GM12864 (cell line): Measurements from ENCODE around the gene ARF5.

Source experiments
- DNase-seq: peaks from one replicate; pipeline ENCODE4 v3.0.0-alpha.2; 2011; ENCODE audit warnings: low read depth
- H3K4me3 ChIP-seq: 2 replicates; pipeline ENCODE4 v1.5.1; 2011; ENCODE audit warnings: mild to moderate bottlenecking, low read depth, low read length, control low read depth
- TF ChIP-seq, protein P1 (sequence below): IDR thresholded peaks from 2 replicates; pipeline ENCODE4 v1.5.1; 2011; ENCODE audit warnings: low read depth, mild to moderate bottlenecking, moderate library complexity, low read length, control low read depth, inconsistent platforms; ENCODE audit errors: missing control alignments

Gene ARF5

GRCh38 chr7:127588697-127589482, 679 bp downstream of the ARF5 start:
- no peak for DNase-seq
- TF ChIP-seq, protein P1, sequence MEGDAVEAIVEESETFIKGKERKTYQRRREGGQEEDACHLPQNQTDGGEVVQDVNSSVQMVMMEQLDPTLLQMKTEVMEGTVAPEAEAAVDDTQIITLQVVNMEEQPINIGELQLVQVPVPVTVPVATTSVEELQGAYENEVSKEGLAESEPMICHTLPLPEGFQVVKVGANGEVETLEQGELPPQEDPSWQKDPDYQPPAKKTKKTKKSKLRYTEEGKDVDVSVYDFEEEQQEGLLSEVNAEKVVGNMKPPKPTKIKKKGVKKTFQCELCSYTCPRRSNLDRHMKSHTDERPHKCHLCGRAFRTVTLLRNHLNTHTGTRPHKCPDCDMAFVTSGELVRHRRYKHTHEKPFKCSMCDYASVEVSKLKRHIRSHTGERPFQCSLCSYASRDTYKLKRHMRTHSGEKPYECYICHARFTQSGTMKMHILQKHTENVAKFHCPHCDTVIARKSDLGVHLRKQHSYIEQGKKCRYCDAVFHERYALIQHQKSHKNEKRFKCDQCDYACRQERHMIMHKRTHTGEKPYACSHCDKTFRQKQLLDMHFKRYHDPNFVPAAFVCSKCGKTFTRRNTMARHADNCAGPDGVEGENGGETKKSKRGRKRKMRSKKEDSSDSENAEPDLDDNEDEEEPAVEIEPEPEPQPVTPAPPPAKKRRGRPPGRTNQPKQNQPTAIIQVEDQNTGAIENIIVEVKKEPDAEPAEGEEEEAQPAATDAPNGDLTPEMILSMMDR: peak; percentile 33
- peak overlapping the region; percentile 88 for H3K4me3 ChIP-seq

- H3K4me3 ChIP-seq: no peak overlapping the region
- no peak for DNase-seq
- TF ChIP-seq, protein P1: no peak
Observed at GRCh38 chr7:127589896-127590295, 1.7 kb downstream of the ARF5 start.

- no peak overlapping the region for H3K4me3 ChIP-seq
- no peak for DNase-seq
- TF ChIP-seq, protein P1: no peak
Observed at GRCh38 chr7:127591189-127591588, 3.0 kb downstream of the ARF5 start.

GRCh38 chr7:127591591-127591990, 3.4 kb downstream of the ARF5 start:
- TF ChIP-seq, protein P1: no peak
- DNase-seq: no peak

GRCh38 chr7:127592550-127592949, 4.3 kb downstream of the ARF5 start:
- H3K4me3 ChIP-seq: no peak overlapping the region
- TF ChIP-seq, protein P1: no peak
- no peak for DNase-seq

More at GRCh38 chr7:127591591-127591990, 3.4 kb downstream of the ARF5 start:
- H3K4me3 ChIP-seq: no peak overlapping the region

- no peak overlapping the region for H3K4me3 ChIP-seq
- DNase-seq: no peak
- TF ChIP-seq, protein P1: no peak
Observed at GRCh38 chr7:127594490-127594889, 6.3 kb downstream of the ARF5 start.

GRCh38 chr7:127595737-127596136, 7.5 kb downstream of the ARF5 start:
- DNase-seq: no peak
- TF ChIP-seq, protein P1: no peak

More at GRCh38 chr7:127595737-127596136, 7.5 kb downstream of the ARF5 start:
- H3K4me3 ChIP-seq: no peak overlapping the region
